Suprapubic skin (tissue), 3 donors: ENCODE data around the gene SLC2A8.

Experiments used
- CTCF ChIP-seq, 2 donors: fragments of 200-600 bp in 1 of 2; fragments of 450-650 bp in 1 of 2; sonication (generic) in 1 of 2; IDR thresholded peaks; one replicate each; pipeline ENCODE4 v1.5.1; 2016 to 2019; ENCODE audit warnings: antibody characterized with exemption in 2 of 2, mild to moderate bottlenecking in 1 of 2, moderate library complexity in 1 of 2
- POLR2A ChIP-seq, 2 donors: fragments of 450-650 bp; IDR thresholded peaks; one replicate each; pipeline ENCODE4 v1.6.1; 2017; ENCODE audit warnings: antibody characterized with exemption in 2 of 2, mild to moderate bottlenecking in 2 of 2, moderate library complexity in 2 of 2

GRCh38 chr9:127417131-127418036 is 20.4 kb downstream of the SLC2A8 start:
- TF ChIP-seq CTCF (IDR thresholded peaks at IDR 0.05) (no peak), POLR2A (IDR thresholded peaks at IDR 0.05) (no peak)
